ENCODE data around the gene PRKAA2. TPM values are rescaled to one million over a fixed set of nuclear protein-coding genes. Genes with fewer than 3 reads are reported as not detected.

The PRKAA2 gene
- total RNA-seq, 1 experiment from 2014 or later: 4.5 TPM

DNA sequence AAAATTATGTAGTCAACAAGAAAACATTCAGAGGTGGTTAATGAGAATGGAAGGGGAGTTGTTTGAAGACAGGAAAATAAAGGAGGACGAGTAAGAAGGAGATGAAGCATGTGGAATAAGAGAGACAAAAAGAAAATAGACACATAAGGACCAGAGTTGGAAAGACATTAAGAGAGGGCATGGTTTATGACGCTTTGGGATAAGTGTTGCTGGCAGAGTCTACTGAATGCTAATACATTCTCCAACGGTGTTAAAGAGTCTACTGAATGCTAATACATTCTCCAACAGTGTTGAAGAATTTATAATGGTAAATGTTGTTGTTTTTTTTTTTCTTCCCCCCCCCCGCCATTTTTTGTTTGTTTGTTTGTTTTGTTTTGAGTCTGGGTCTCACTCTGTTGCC, 13.1 kb downstream of the PRKAA2 start:
- Histone ChIP-seq H3K4me3 (ENCODE audit: low read length) (no peak overlapping the region), H3K9ac (ENCODE audit: low read length) (no peak overlapping the region), H3F3A (ENCODE audit: low read length, unreplicated experiment) (no peaks in the 10 kb centered on the region), H3K4me2 (ENCODE audit: low read length) (no peak overlapping the region), H3K36me3 (ENCODE audit: low read depth, low read length) (peaks cover 9% of the 10 kb centered on the region; the same call in 1 of the 2 replicates), H3K9me3 (ENCODE audit: low read length) (peaks cover 11% of the 10 kb centered on the region; the same call in 1 of the 2 replicates), H2AFZ (ENCODE audit: low read length) (no peak overlapping the region), H4K20me1 (ENCODE audit: low read length) (no peaks in the 10 kb centered on the region), H3K4me1 (ENCODE audit: insufficient read depth, low read length) (no peaks in the 10 kb centered on the region), H3K9me2 (replicated peaks; ENCODE audit: low read length) (no peaks in the 10 kb centered on the region), H3K79me2 (ENCODE audit: low read length) (0 out of 2 replicates have a peak, but pooled peaks cover 8% of the 10 kb centered on the region), H3K27ac (ENCODE audit: low read length) (no peak overlapping the region), H3K27me3 (ENCODE audit: low read length) (no peaks in the 10 kb centered on the region)
- ChIA-PET CTCF (no interaction called here), POLR2A (ENCODE audit: unreplicated experiment) (interaction anchor here (0.6 kb wide), 2 partner anchors 25 to 30 kb away, joined by 3 to 8 read pairs; no protein-coding TSS in a partner anchor)
- TF ChIP-seq, protein P1, sequence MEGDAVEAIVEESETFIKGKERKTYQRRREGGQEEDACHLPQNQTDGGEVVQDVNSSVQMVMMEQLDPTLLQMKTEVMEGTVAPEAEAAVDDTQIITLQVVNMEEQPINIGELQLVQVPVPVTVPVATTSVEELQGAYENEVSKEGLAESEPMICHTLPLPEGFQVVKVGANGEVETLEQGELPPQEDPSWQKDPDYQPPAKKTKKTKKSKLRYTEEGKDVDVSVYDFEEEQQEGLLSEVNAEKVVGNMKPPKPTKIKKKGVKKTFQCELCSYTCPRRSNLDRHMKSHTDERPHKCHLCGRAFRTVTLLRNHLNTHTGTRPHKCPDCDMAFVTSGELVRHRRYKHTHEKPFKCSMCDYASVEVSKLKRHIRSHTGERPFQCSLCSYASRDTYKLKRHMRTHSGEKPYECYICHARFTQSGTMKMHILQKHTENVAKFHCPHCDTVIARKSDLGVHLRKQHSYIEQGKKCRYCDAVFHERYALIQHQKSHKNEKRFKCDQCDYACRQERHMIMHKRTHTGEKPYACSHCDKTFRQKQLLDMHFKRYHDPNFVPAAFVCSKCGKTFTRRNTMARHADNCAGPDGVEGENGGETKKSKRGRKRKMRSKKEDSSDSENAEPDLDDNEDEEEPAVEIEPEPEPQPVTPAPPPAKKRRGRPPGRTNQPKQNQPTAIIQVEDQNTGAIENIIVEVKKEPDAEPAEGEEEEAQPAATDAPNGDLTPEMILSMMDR (conservative IDR thresholded peaks at IDR 0.05; ENCODE audit: low read depth, low read length): no peak
- TF ChIP-seq EZH2phosphoT487 (IDR thresholded peaks at IDR 0.05; ENCODE audit: borderline replicate concordance, low read length): no peak
- no peak for TF ChIP-seq EZH2 (IDR thresholded peaks at IDR 0.05; ENCODE audit: low read length, unreplicated experiment)
- no TSS peak for BruUV-seq (replicated peaks)
- DNase-seq (no peak), ATAC-seq (no peak)
- intact Hi-C loops (cut with micrococcal nuclease): no loop called here

DNA sequence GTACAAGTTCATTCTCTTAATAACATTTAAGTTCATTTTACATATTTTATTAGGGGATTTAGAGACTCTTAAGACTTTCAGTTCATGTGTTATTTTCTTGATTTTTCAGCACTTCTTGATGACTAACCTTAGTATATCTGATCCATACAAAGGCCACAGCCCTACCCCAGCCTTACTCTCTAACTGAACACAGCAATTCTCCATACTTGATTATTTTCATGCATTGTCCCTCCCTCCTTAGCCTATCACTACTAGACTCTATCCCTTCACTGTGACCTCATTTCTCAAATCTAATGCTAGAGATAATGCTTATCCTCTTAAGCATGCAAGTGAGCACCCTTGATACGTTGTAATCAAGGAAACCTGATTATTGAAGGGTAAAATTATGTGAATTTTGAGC, 15.2 kb downstream of the PRKAA2 start:
- Histone ChIP-seq H3K36me3 (ENCODE audit: low read depth, low read length) (peaks cover 9% of the 10 kb centered on the region; the same call in 1 of the 2 replicates), H3K9ac (ENCODE audit: low read length) (no peak overlapping the region), H3K4me2 (ENCODE audit: low read length) (no peak overlapping the region), H3K9me2 (replicated peaks; ENCODE audit: low read length) (no peaks in the 10 kb centered on the region), H3K4me1 (ENCODE audit: insufficient read depth, low read length) (no peaks in the 10 kb centered on the region), H3K9me3 (ENCODE audit: low read length) (peaks cover 11% of the 10 kb centered on the region; the same call in 1 of the 2 replicates), H3K4me3 (ENCODE audit: low read length) (no peak overlapping the region), H3K79me2 (ENCODE audit: low read length) (0 out of 2 replicates have a peak, but pooled peaks cover 5% of the 10 kb centered on the region), H3F3A (ENCODE audit: low read length, unreplicated experiment) (no peaks in the 10 kb centered on the region), H3K27me3 (ENCODE audit: low read length) (no peaks in the 10 kb centered on the region), H2AFZ (ENCODE audit: low read length) (no peak overlapping the region), H3K27ac (ENCODE audit: low read length) (no peak overlapping the region), H4K20me1 (ENCODE audit: low read length) (no peaks in the 10 kb centered on the region)
- DNase-seq (no peak), ATAC-seq (no peak)
- TF ChIP-seq EZH2phosphoT487 (IDR thresholded peaks at IDR 0.05; ENCODE audit: borderline replicate concordance, low read length): no peak
- no peak for TF ChIP-seq EZH2 (IDR thresholded peaks at IDR 0.05; ENCODE audit: low read length, unreplicated experiment)
- TF ChIP-seq, protein P1 (conservative IDR thresholded peaks at IDR 0.05; ENCODE audit: low read depth, low read length): no peak
- CTCF ChIA-PET: no interaction called here
- intact Hi-C loops (cut with micrococcal nuclease): no loop called here
- BruUV-seq (replicated peaks): no TSS peak
- POLR2A ChIA-PET (ENCODE audit: unreplicated experiment): no interaction called here

DNA sequence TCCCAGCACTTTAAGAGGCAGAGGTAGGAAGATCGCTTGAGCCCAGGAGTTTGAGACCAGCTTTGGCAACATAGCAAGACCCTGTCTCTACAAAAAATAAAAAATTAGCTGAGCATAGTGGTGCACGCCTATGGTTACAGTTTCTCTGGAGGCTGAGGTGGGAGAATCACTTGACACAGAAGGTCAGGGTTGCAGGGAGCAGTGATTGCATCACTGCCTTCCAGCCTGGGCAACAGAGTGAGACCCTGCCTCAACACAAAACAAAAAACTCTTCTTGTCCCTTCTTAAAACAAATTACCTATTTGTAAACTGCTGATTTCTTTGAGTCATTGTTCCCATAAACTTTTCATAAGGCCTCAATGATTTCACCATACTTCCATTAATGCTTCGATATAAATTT, 18.7 kb downstream of the PRKAA2 start:
- Histone ChIP-seq H3K9ac (ENCODE audit: low read length) (no peak overlapping the region), H3K4me2 (ENCODE audit: low read length) (no peak overlapping the region), H3F3A (ENCODE audit: low read length, unreplicated experiment) (no peaks in the 10 kb centered on the region), H3K27me3 (ENCODE audit: low read length) (no peaks in the 10 kb centered on the region), H3K27ac (ENCODE audit: low read length) (no peak overlapping the region), H3K4me1 (ENCODE audit: insufficient read depth, low read length) (no peaks in the 10 kb centered on the region), H3K4me3 (ENCODE audit: low read length) (no peak overlapping the region), H3K9me3 (ENCODE audit: low read length) (no peaks in the 10 kb centered on the region), H4K20me1 (ENCODE audit: low read length) (no peaks in the 10 kb centered on the region), H2AFZ (ENCODE audit: low read length) (no peak overlapping the region), H3K9me2 (replicated peaks; ENCODE audit: low read length) (no peaks in the 10 kb centered on the region), H3K79me2 (ENCODE audit: low read length) (no peaks in the 10 kb centered on the region), H3K36me3 (ENCODE audit: low read depth, low read length) (no peaks in the 10 kb centered on the region)
- CTCF ChIA-PET: no interaction called here
- no TSS peak for BruUV-seq (replicated peaks)
- ATAC-seq: no peak
- POLR2A ChIA-PET (ENCODE audit: unreplicated experiment): no interaction called here
- TF ChIP-seq, protein P1 (conservative IDR thresholded peaks at IDR 0.05; ENCODE audit: low read depth, low read length): no peak
- no peak for TF ChIP-seq EZH2phosphoT487 (IDR thresholded peaks at IDR 0.05; ENCODE audit: borderline replicate concordance, low read length)
- TF ChIP-seq EZH2 (IDR thresholded peaks at IDR 0.05; ENCODE audit: low read length, unreplicated experiment): no peak
- DNase-seq: no peak
- intact Hi-C loops (cut with micrococcal nuclease): no loop called here
